HG02623 (cell line): ENCODE data around the gene TNFAIP8L1.
A peak's percentile ranks its signal among the peaks of the same experiment; 100 is the strongest.
"Not testable (repeated sequence)": the region's sequence is repeated elsewhere in the genome, so short reads cannot be mapped to it uniquely, and the experiment has no call there.

Experiments used
- ATAC-seq: cut with Tn5 transposase; IDR thresholded peaks from one replicate; pipeline ENCODE4 v1.9.1; 2021; ENCODE audit warnings: moderate library complexity; ENCODE audit not compliant: unreplicated experiment

Gene TNFAIP8L1

GRCh38 chr19:4638828-4639530, at the start of gene TNFAIP8L1:
Gene TNFAIP8L1, plus strand, starts transcription at chr19:4639516. Its CDS starts 12,354 bp downstream, at chr19:4651870.
- peak; percentile 64 for ATAC-seq

DNA sequence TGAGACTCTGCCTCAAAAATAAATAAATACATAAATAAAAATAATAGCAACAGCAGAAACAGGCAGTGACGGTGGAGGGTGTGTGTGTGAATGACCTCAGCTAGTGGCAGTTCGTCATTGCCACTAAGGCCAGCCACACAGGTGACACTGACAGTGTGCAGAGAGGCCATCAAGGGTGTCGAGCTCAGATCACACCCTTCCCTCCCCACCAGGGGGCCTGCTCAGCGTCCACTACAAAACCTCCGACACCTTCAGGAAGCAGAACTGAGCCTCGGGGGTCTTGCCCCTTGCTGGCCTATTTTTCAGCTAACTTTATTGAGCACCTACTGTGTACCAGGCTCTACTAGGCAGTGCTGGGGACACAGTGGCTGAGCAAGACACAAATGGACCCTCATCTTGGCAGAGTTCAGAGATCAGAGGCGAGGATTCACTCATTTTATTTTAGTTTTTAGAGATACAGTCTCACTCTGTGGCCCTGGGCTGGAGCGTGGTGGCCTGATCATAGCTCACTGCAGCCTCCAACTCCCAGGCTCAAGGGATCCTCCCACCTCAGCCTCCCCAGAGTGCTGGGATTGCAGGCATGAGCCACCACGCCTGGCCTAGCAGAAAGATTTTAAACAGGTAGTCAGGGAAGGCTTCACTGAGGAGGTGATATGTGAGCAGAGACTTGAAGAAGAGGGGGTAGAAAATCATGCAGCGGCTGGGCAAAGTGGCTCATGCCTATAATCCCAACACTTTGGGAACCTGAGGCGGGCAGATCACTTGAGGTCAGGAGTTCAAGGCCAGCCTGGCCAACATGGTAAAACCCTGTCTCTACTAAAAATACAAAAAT, 49.5 kb upstream of the TNFAIP8L1 start:
- ATAC-seq, result no peak

DNA sequence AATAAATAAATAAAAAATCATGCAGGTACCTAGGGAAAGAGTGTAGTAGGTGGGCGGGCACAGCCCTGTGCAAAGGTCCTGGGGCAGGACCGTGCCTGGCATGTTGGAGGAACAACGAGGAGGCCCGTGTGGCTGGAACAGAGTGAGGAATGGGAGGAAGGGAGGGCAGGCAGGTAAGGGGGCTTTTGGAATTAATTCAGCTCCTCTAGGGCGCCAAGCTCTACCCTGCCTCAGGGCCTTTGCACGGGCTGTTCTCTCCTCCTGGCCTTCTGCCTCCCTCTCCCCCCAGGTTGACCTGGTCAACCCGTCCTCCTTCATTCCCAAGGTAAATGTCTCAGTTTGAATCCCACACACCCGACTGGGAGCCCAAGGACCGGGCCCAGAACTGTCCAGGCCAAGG, 48.8 kb upstream of the TNFAIP8L1 start:
- no peak for ATAC-seq

DNA sequence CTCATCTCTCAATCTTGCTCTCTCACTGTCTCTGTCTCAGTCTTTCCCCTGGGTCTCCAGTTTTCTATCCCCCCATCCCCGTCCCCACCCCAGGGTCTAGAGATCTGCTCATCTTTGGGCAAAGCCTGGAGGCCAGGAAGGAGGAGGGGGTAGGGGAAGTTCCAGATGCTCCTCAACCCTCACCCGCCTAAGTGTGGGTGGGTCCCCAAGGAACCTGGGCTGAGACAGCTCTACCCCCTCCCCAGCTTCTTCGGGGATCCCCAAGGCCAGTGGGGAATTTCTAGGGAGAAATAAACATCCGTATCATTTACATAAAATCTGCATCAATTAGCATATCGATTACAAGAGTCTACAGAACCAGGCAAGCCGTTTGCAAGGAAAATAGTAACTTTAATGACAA, 48.0 kb upstream of the TNFAIP8L1 start:
- ATAC-seq, result no peak

- no peak for ATAC-seq
Observed at GRCh38 chr19:4592445-4592844, 46.9 kb upstream of the TNFAIP8L1 start.

DNA sequence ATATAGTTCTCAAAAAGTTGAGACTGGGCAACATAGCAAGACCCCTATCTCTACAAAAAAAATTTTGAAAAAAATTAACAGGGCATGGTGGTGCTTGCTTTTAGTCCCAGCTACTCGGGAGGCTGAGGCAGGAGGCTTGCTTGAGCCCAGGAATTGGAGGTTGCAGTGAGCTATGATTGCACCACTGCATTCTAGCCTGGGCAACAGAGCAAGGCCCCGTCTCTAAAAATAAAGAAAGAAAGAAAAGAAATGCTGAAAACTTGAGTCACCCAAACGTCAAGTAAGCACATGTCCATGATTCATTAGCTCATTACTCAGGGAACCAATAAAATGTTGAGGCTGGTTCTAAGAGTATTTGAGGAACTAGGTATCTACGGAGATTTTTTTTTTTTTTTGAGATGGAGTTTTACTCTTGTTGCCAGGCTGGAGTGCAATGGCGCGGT, 45.9 kb upstream of the TNFAIP8L1 start:
- ATAC-seq, result no peak

DNA sequence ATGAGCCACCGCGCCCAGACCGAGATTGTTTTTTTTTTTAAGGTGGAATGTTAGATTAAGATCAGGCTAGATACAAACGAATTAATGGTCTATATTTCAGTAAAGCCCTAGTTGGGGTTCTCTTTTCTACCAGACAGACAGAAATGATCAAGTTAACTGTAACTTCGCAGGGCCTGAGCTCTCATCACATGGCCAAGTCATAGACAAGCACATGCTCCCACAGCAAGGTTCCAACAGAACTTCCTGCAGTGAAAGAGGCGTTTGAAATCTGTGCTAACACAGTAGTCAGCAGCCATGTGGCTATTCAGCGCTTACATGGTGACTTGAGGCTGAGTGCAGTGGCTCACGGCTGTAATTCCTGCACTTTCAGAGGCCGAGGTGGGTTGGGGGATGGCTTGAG, 45.1 kb upstream of the TNFAIP8L1 start:
- ATAC-seq, result no peak

DNA sequence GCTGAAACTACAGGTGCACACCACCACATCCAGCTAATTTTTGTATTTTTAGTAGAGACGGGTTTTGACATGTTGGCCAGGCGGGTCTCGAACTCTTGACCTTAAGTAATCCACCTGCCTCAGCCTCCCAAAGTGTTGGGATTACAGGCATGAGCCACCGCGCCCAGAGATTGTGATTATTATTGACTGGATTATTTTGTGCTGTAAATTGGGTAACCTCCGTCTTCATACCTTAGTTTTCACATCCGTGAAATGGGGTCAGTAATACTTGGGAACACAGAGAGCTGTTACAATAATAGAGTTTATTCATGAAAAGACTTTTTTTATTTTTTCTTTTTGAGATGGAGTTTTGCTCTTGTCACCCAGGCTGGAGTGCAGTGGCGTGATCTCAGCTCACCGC, 44.2 kb upstream of the TNFAIP8L1 start:
- ATAC-seq, result not testable (repeated sequence)

DNA sequence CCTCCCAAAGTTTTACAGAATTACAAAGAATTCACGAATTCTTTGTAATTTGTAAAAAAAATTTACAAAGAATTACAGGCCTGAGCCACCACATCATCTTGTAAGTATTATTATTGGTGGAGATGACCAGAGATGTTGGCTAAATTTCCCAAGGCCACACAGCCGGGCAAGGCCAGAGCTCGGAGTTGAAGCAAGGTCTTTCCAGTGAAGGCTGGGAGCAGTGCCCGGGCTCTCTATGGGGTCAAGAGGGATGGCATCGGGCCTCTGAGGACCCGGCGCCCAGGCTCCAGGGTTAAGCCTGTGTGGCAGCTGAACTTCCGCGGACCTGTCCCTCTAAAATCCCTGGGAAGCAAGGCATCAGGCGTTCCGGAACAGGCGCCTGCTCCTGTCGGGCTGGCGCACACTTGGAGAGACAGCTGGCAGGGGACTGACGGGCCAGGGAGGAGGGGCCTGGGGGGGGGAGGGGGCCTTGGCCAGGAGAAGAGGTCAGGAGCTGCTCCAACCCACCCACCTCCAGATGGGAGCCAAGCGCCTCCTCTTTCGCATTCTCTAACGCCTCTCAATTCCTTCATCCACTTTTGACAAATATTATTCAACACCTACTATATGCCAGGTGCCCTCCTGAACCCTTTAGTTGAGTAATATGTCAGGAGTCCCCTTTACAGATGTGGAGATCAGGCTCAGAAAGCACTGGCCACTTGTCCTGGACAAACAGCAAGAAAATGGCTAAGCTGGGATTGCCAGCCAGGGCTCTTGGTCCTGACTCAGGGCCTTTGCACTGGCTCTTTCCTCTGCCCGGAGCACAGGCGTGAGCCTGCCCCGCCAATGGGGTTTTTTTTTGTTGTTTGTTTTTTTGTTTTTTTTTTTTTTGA, 43.0 kb upstream of the TNFAIP8L1 start:
- no peak for ATAC-seq

- ATAC-seq, result no peak
Observed at GRCh38 chr19:4597278-4597974, 41.9 kb upstream of the TNFAIP8L1 start.

DNA sequence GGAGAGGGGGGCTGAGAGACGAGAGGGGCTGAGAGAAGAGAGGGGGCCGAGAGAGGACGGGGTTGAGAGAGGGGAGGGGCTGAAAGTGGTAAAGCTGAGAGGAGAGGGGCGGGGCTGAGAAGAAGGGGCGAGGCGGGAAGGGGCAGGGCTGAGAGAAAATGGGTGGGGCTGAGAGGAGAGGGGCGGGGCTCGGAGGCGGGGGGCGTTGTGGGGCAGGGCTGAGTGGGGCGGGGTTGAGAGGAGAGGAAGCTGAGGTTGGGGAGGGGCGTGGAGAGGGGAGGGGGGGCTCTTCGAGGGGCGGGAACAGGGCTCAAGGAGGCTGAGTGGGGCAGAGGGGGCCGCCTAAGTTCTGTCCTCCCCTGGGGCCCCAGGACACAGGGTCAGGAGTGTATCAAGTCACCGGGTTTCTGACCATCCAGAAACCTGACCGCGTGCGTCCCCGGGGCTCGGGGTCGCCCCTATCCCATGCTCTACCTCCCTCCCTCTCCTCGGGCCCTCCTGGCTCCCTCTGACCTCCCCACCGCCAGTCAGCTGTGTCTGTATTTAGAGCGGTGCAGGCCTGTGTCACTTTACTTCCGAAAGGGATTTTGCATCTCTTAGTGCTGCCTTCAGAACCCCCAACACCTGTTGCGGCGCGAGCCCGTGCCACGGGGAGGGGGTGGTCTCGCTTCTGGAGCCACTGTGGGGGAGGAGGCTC, 41.2 kb upstream of the TNFAIP8L1 start:
- no peak for ATAC-seq

DNA sequence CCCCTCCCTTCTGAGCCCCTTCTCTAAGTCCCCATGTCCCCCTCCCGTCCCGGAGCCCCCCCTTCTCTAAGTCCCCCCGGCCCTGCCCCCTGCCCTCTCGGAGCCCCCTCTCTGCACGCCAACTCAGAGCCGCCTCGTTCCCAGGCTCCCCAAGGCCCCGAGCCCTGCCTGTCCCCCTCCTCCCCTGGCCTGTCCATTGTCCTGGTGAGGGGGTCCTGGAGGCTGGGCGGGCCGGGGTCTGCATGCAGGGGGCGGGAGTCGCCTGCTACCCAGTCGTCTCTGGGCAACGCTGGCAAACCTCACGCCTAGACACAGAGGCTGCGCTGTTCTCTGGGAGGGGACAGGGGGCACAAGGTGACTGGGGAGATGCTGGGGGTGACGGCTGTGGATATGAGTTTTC, 40.6 kb upstream of the TNFAIP8L1 start:
- no peak for ATAC-seq

DNA sequence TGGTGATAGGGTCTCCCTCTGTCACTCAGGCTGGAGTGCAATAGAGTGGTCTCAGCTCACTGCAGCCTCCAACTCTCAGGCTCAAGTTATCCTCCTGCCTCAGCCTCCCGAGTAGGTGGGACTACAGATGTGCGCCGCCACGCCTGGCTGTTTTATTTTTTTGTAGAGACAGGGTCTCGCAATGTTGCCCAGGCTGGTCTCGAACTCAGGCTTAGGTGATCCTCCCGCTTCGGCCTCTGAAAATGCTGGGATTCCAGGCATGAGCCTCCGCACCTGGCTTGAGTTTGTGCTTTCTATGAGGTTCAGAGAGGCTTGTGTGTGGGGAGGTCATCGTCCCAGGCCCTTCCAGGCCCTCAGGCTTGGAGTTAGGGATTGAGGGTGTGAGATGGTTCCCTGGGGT, 39.2 kb upstream of the TNFAIP8L1 start:
- ATAC-seq, result no peak

DNA sequence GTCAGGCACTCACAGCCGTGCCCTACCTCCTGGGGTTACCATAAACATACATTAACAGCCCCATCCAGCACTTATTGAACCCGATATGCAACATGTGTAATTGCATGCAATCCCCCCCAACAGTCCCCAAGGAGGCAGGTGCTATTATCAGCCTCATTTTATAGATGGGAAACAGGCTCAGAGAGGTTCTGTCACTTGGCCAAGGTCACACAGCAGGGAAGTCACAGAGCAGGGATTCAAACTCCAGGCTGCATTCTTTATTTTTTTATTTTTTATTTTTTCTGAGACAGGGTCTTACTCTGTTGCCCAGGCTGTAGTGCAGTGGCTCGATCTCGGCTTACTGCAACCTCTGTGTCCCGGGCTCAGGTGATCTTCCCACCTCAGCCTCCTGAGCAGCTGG, 38.4 kb upstream of the TNFAIP8L1 start:
- no peak for ATAC-seq

DNA sequence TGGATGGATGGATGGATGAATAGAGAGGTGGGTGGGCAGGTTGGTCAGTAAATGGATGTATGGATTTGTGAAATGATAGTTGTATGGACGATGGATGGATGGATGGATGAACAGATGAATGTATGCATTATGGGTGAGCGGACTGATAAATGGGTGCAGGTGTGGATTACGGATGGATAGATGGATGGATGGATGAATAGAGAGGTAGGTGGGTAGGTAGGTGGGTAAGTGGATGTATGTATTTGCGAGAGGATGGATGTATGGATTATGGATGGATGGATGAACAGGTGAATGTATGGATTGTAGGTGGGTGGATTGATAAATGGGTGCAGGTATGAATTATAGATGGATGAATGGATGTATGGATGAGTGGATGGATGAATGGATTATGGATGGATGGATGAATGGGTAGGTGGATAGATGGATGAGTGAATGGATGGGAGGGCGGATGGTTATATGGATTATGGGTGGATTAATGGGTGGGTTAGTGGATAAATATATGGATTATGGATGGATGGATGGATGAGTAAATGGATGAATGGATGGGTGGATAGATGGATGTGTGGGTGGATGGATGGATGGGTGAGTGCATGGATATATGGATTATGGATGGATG, 37.0 kb upstream of the TNFAIP8L1 start:
- ATAC-seq, result no peak

GRCh38 chr19:4602915-4603314, 36.4 kb upstream of the TNFAIP8L1 start:
- no peak for ATAC-seq

GRCh38 chr19:4604912-4605311, 34.4 kb upstream of the TNFAIP8L1 start:
- ATAC-seq, result no peak

DNA sequence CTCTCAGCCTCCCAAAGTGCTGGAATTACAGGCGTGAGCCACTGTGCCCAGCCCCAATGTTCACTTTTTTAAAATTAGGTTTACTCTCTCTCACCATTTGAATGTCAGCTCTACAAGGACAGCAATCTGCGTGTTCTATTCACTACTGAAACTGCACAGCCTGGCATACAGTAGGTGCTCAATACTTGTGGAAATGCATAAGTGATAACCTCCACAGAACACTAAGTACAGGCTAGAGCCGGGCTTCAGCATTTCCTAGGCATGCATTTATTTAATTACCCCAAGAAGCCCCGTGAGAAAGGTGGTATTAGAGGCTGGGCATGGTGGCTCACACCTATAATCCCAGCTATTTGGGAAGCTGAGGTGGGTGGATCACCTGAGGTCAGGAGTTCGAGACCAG, 33.1 kb upstream of the TNFAIP8L1 start:
- no peak for ATAC-seq

DNA sequence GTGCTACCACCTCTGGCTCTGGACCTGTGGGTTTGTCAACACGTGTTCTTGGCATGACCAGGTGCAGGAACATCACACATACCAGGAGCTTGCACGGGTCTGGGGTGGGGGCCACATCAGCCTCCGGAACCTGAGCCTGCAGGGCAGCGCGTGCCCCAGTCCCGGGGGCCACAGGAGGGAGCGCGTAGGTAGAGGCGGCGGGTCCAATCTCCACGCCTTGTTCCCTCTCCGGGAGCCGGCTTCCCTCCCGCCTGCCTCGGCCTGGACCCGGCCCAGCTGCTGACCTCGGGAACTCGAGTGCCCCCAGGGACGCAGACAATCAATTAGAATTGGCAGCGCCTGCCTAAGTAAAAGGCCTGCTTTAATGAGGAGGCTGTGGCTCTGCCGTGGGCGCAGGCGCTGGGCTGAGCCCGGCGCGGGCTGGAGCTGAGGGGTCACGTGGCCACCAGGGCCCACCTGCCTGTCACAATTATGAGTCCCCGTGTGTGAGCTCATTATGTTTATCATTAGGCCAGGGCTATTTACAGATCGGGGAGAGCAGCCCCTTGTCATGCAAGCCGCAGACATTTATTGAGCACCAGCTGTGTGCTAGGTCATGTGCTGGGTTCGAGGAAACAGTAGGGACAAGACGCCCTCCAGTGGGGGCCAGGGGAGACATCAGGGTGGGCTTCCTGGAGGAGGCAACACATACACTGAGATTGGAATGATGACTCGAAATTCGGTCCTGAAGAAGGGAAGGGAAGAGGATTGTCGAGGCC, 32.2 kb upstream of the TNFAIP8L1 start:
- no peak for ATAC-seq
